ENCODE measurements around the gene SCO2. TPM values are rescaled to one million over a fixed set of nuclear protein-coding genes. Genes with fewer than 3 reads are reported as not detected.
A peak's percentile ranks its signal among the peaks of the same experiment; 100 is the strongest.

SCO2 gene
- total RNA-seq, 4 donors from 2014 or later, result 3.5 to 3.9 TPM; not detected in 2

- TF ChIP-seq POLR2A (IDR thresholded peaks at IDR 0.05) (peak; percentile 71 to 89), CTCF (IDR thresholded peaks at IDR 0.05) (peak in 2 of 4 experiments; percentile 12 to 18)
- H3K4me1 ChIP-seq, result peaks cover 3 to 13% of the 10 kb centered on the region in 2 donors
- DNase-seq, result peak; percentile 96 to 98
- H3K27ac ChIP-seq, result peak within 1 kb of the TSS; percentile 90 to 94
- H3K27me3 ChIP-seq, result no peaks in the 10 kb centered on the region
- H3K36me3 ChIP-seq, result no peaks in the 10 kb centered on the region
- no peaks in the 10 kb centered on the region for H3K9me3 ChIP-seq
- H3K4me3 ChIP-seq, result peak within 1 kb of the TSS; percentile 98 to 99
- intact Hi-C loops (cut with DNase I; ENCODE audit: low total_unique reads), result loop anchor here (10.0 kb wide), 1 partner anchor 233 kb away; the partner anchor contains the start of gene MAPK11
Measured at GRCh38 chr22:50507991-50508884, 17.2 kb downstream of the SCO2 start, which contains the start of gene NCAPH2. TSS of gene NCAPH2 (plus strand) at chr22:50508224. CDS start at chr22:50508338, 114 bp downstream.

- Histone ChIP-seq H3K4me1 (peaks cover 3 to 13% of the 10 kb centered on the region in 2 donors), H3K4me3 (peak within 1 kb of the TSS; percentile 98 to 99), H3K27ac (peak within 1 kb of the TSS; percentile 90 to 94), H3K9me3 (no peaks in the 10 kb centered on the region), H3K27me3 (no peaks in the 10 kb centered on the region), H3K36me3 (no peaks in the 10 kb centered on the region)
- peak; percentile 89 to 94 for DNase-seq
- intact Hi-C loops (cut with DNase I; ENCODE audit: low total_unique reads), result loop anchor here (10.0 kb wide), 1 partner anchor 233 kb away; the partner anchor contains the start of gene MAPK11
- peak in 1 of 2 donors; percentile 64 for TF ChIP-seq POLR2A (IDR thresholded peaks at IDR 0.05)
- TF ChIP-seq CTCF (IDR thresholded peaks at IDR 0.05), result peak in 1 of 4 experiments; percentile 12
Measured at GRCh38 chr22:50507421-50507990, 17.9 kb downstream of the SCO2 start, which contains the start of gene LMF2. TSS of gene LMF2 (minus strand) at chr22:50507702. CDS start at chr22:50507675, 27 bp downstream.

- DNase-seq, result peak in 1 of 2 donors; percentile 42
- intact Hi-C loops (cut with DNase I; ENCODE audit: low total_unique reads), result loop anchor here (10.0 kb wide), 1 partner anchor 232 kb away; the partner anchor contains the start of gene MAPK11
- H3K4me1 ChIP-seq, result peaks cover 3 to 13% of the 10 kb centered on the region in 2 donors
- no peaks in the 10 kb centered on the region for H3K36me3 ChIP-seq
- no peaks in the 10 kb centered on the region for H3K9me3 ChIP-seq
- H3K4me3 ChIP-seq, result peak overlapping the region; percentile 98 to 99
- no peak for TF ChIP-seq POLR2A (IDR thresholded peaks at IDR 0.05)
- H3K27ac ChIP-seq, result peak overlapping the region; percentile 90 to 94
- H3K27me3 ChIP-seq, result no peaks in the 10 kb centered on the region
Measured at GRCh38 chr22:50506611-50507420, 18.6 kb downstream of the SCO2 start.

GRCh38 chr22:50505776-50506610, 19.4 kb downstream of the SCO2 start:
- no peaks in the 10 kb centered on the region for H3K36me3 ChIP-seq
- peak overlapping the region; percentile 98 to 99 for H3K4me3 ChIP-seq
- no peaks in the 10 kb centered on the region for H3K27me3 ChIP-seq
- no peak for DNase-seq
- no peak for TF ChIP-seq POLR2A (IDR thresholded peaks at IDR 0.05)
- TF ChIP-seq CTCF (IDR thresholded peaks at IDR 0.05), result no peak
- H3K4me1 ChIP-seq, result peaks cover 3 to 13% of the 10 kb centered on the region in 2 donors
- intact Hi-C loops (cut with DNase I; ENCODE audit: low total_unique reads), result loop anchor here (10.0 kb wide), 1 partner anchor 231 kb away; the partner anchor contains the start of gene MAPK11
- H3K9me3 ChIP-seq, result no peaks in the 10 kb centered on the region
- peak overlapping the region in 1 of 2 donors; percentile 94 for H3K27ac ChIP-seq
